Measurements from ENCODE around the gene CXCL9. TPM values are rescaled to one million over a fixed set of nuclear protein-coding genes. Genes with fewer than 3 reads are reported as not detected.

CXCL9 gene
- polyA plus RNA-seq, 1 donor (not counting 4 experiments of a cell fraction or from before 2014, with no cell fraction given) = 0.04 TPM

GRCh38 chr4:76036855-76037254 is 29.5 kb upstream of the CXCL9 start:
- FAIRE-seq = peak; percentile 77
- H3K9me1 ChIP-seq (ENCODE audit: control insufficient read depth, extremely low read depth, insufficient read depth, low read length) = no peaks in the 10 kb centered on the region

GRCh38 chr4:76035799-76036380 is 28.6 kb upstream of the CXCL9 start, which contains the start of gene CXCL11:
TSS of gene CXCL11 (minus strand) at chr4:76036070. CDS start at chr4:76035987, 83 bp downstream.
- Histone ChIP-seq H2AFZ (ENCODE audit: control insufficient read depth, low read length) (peak within 1 kb of the TSS; percentile 79), H3K79me2 (ENCODE audit: control insufficient read depth, insufficient read depth, low read length) (no peaks in the 10 kb centered on the region), H3K36me3 (ENCODE audit: control insufficient read depth in 2 of 2, extremely low read depth in 1 of 2, insufficient read depth in 2 of 2, low read length in 2 of 2) (no peaks in the 10 kb centered on the region), H3K4me1 (ENCODE audit: control insufficient read depth, extremely low read depth, insufficient read depth, low read length) (no peaks in the 10 kb centered on the region), H3K27me3 (ENCODE audit: control insufficient read depth, extremely low read depth, insufficient read depth, low read length) (no peaks in the 10 kb centered on the region), H3K9me3 (ENCODE audit: control insufficient read depth, low read depth, low read length) (no peaks in the 10 kb centered on the region), H3K9me1 (ENCODE audit: control insufficient read depth, extremely low read depth, insufficient read depth, low read length) (no peaks in the 10 kb centered on the region), H3K4me3 (ENCODE audit: control insufficient read depth in 2 of 3, extremely low read depth in 1 of 3, insufficient read depth in 2 of 3, low read depth in 1 of 3, low read length in 3 of 3) (no peak within 1 kb of the TSS), H3K9ac (ENCODE audit: control insufficient read depth, extremely low read depth, insufficient read depth, low read length) (no peak within 1 kb of the TSS), H3K4me2 (ENCODE audit: control insufficient read depth, extremely low read depth, insufficient read depth, low read depth, low read length) (peak within 1 kb of the TSS; percentile 30), H4K20me1 (ENCODE audit: control insufficient read depth, extremely low read depth, insufficient read depth, low read length) (no peaks in the 10 kb centered on the region), H3K27ac (ENCODE audit: control insufficient read depth, insufficient read depth, low read length) (peak within 1 kb of the TSS; percentile 28)
- FAIRE-seq (peak; percentile 58), DNase-seq (ENCODE audit: low read depth, low spot score) (no peak)
- TF ChIP-seq EZH2 (IDR thresholded peaks at IDR 0.05; ENCODE audit: low read length) (no peak), CTCF (optimal IDR thresholded peaks at IDR 0.05 in 1 of 3, IDR thresholded peaks at IDR 0.05 in 1 of 3, conservative IDR thresholded peaks at IDR 0.05 in 1 of 3; ENCODE audit: extremely low read depth in 1 of 3, insufficient read depth in 2 of 3, low read length in 3 of 3) (no peak)
- dilution Hi-C loops (cut with MboI; ENCODE audit: extremely low pct_ligation_motif_present, low sequenced_read_pairs) = no loop called here

More at GRCh38 chr4:76036855-76037254, 29.5 kb upstream of the CXCL9 start:
- no peaks in the 10 kb centered on the region for H4K20me1 ChIP-seq (ENCODE audit: control insufficient read depth, extremely low read depth, insufficient read depth, low read length)
- dilution Hi-C loops (cut with MboI; ENCODE audit: extremely low pct_ligation_motif_present, low sequenced_read_pairs) = no loop called here
- peak overlapping the region; percentile 30 for H3K4me2 ChIP-seq (ENCODE audit: control insufficient read depth, extremely low read depth, insufficient read depth, low read depth, low read length)
- no peaks in the 10 kb centered on the region for H3K79me2 ChIP-seq (ENCODE audit: control insufficient read depth, insufficient read depth, low read length)
- TF ChIP-seq EZH2 (IDR thresholded peaks at IDR 0.05; ENCODE audit: low read length) (no peak), CTCF (optimal IDR thresholded peaks at IDR 0.05 in 1 of 3, IDR thresholded peaks at IDR 0.05 in 1 of 3, conservative IDR thresholded peaks at IDR 0.05 in 1 of 3; ENCODE audit: extremely low read depth in 1 of 3, insufficient read depth in 2 of 3, low read length in 3 of 3) (peak in 1 of 3 experiments; percentile 60)
- H3K27ac ChIP-seq (ENCODE audit: control insufficient read depth, insufficient read depth, low read length) = peak overlapping the region; percentile 28
- peak overlapping the region; percentile 79 for H2AFZ ChIP-seq (ENCODE audit: control insufficient read depth, low read length)
- H3K9me3 ChIP-seq (ENCODE audit: control insufficient read depth, low read depth, low read length) = no peaks in the 10 kb centered on the region
- no peaks in the 10 kb centered on the region for H3K27me3 ChIP-seq (ENCODE audit: control insufficient read depth, extremely low read depth, insufficient read depth, low read length)
- no peaks in the 10 kb centered on the region for H3K36me3 ChIP-seq (ENCODE audit: control insufficient read depth in 2 of 2, extremely low read depth in 1 of 2, insufficient read depth in 2 of 2, low read length in 2 of 2)
- no peak overlapping the region for H3K9ac ChIP-seq (ENCODE audit: control insufficient read depth, extremely low read depth, insufficient read depth, low read length)
- no peaks in the 10 kb centered on the region for H3K4me1 ChIP-seq (ENCODE audit: control insufficient read depth, extremely low read depth, insufficient read depth, low read length)
- DNase-seq (ENCODE audit: low read depth, low spot score) = no peak
- H3K4me3 ChIP-seq (ENCODE audit: control insufficient read depth in 2 of 3, extremely low read depth in 1 of 3, insufficient read depth in 2 of 3, low read depth in 1 of 3, low read length in 3 of 3) = no peak overlapping the region
